ENCODE measurements around the gene DUX4. TPM values are rescaled to one million over a fixed set of nuclear protein-coding genes. Genes with fewer than 3 reads are reported as not detected.
"Not testable (repeated sequence)": the region's sequence is repeated elsewhere in the genome, so short reads cannot be mapped to it uniquely, and the experiment has no call there.

The DUX4 gene
- total and polyA plus RNA-seq, 3 experiments from 2014 or later = not detected

- DNase-seq = peak in 1 of 5 donors; percentile 45
- H3K27me3 ChIP-seq (ENCODE audit: insufficient read depth, low read length, poor library complexity, severe bottlenecking); H3K9me3 ChIP-seq (ENCODE audit: low read length); H3K4me1 Mint-ChIP-seq; H3K27ac Mint-ChIP-seq; H3K36me3 Mint-ChIP-seq; H3K4me3 Mint-ChIP-seq; H3K4me1 ChIP-seq (ENCODE audit: insufficient read depth, low read length); H3K4me3 ChIP-seq (ENCODE audit: low read length); H3K27ac ChIP-seq (ENCODE audit: low read depth, low read length); H3K9me3 Mint-ChIP-seq; H3K27me3 Mint-ChIP-seq; POLR2A ChIA-PET; H3K36me3 ChIP-seq (ENCODE audit: insufficient read depth, low read length); CTCF ChIA-PET: not testable (repeated sequence)
Observed at GRCh38 chr4:190203510-190203909, 29.9 kb downstream of the DUX4 start.

Other genes with a start within 250 kb of the DUX4 start
- 10 to 100 TPM; 56.0 to 64.3 TPM for gene FRG1, start 232.9 kb upstream of the DUX4 start, total RNA-seq
- gene FRG1, start 232.9 kb upstream of the DUX4 start, polyA plus RNA-seq = 59.0 TPM
- gene FRG2, start 146.5 kb upstream of the DUX4 start, total RNA-seq = under 1 TPM; 0.40 to 0.59 TPM
- not detected for gene FRG2, start 146.5 kb upstream of the DUX4 start, polyA plus RNA-seq
- not detected for gene DBET, start 109.3 kb upstream of the DUX4 start, total RNA-seq
- not detected for gene DBET, start 109.3 kb upstream of the DUX4 start, polyA plus RNA-seq